K562 (cell line): ENCODE data around the gene SNAI1. TPM values are rescaled to one million over a fixed set of nuclear protein-coding genes. Genes with fewer than 3 reads are reported as not detected.

Experiments used
- ATAC-seq: fragments of 200-7000 bp; cut with Tn5 transposase; 3 replicates; pipeline ENCODE4 v1.9.1; 2020; ENCODE audit warnings: moderate library complexity
- BruUV-seq: library from RNA; stranded (reverse); fragments of 400-500 nt; replicated peaks from 2 replicates; lab custom pipeline; 2021; lab: Mats Ljungman, UMichigan
- CTCF ChIA-PET: fragments of 300-600 bp; formaldehyde crosslinking; extraction: SDS; loops from one replicate; lab custom pipeline; 2021; ENCODE audit warnings: low intra/inter-chr PET ratio; lab: Yijun Ruan, JAX
- POLR2A ChIA-PET: fragments of 300-600, 350-650 bp; sonication (Branson Sonifier 250); formaldehyde crosslinking; extraction: SDS; loops from one replicate; lab custom pipeline; 2021; ENCODE audit warnings: antibody characterized with exemption, inconsistent platforms; lab: Yijun Ruan, JAX
- DNase-seq, 4 experiments: peaks; one replicate each; pipeline versions ENCODE4 v3.0.0 to v3.0.0-alpha.2; 2011 to 2018; ENCODE audit warnings: low spot score in 3 of 4, mixed read lengths in 3 of 4; ENCODE audit errors: extremely low read depth in 1 of 4
- FAIRE-seq: peaks from 2 replicates; lab custom pipeline; 2011; peaks lifted over from hg19 to GRCh38; lab: Jason Lieb, UNC
- H2AFZ ChIP-seq: 2 replicates; pipeline ENCODE4 v1.6.0; 2011; ENCODE audit warnings: low read depth, low read length, control low read depth, inconsistent platforms
- H3K27ac ChIP-seq: fragments of 200-600 bp; 3 replicates; pipeline ENCODE4 v1.8.0; 2011; ENCODE audit warnings: low read depth, mild to moderate bottlenecking, control low read depth, inconsistent platforms, low read length, moderate library complexity, mixed read lengths; ENCODE audit errors: extremely low read depth
- H3K27me3 ChIP-seq, 2 experiments: fragments of 300-600 bp in 1 of 2; 2 replicates in 1 of 2; 3 replicates in 1 of 2; pipeline versions ENCODE4 v1.6.0 to v1.8.0; 2011; ENCODE audit warnings: inconsistent platforms in 2 of 2, low read length in 2 of 2, mild to moderate bottlenecking in 1 of 2, mixed read lengths in 1 of 2, moderate library complexity in 1 of 2; ENCODE audit not compliant: control insufficient read depth in 2 of 2, insufficient read depth in 2 of 2
- H3K36me3 ChIP-seq: fragments of 300-600 bp; 3 replicates; pipeline ENCODE4 v1.8.0; 2011; ENCODE audit warnings: mild to moderate bottlenecking, low read length, inconsistent platforms; ENCODE audit not compliant: control insufficient read depth, insufficient read depth
- H3K4me1 ChIP-seq, 2 experiments: fragments of 200-600 bp in 1 of 2; replicated peaks in 1 of 2; 2 replicates in 1 of 2; 3 replicates in 1 of 2; pipeline versions ENCODE4 v1.5.1 to v1.8.0; 2011; ENCODE audit warnings: inconsistent platforms in 2 of 2, low read length in 2 of 2, mild to moderate bottlenecking in 1 of 2, mixed read lengths in 1 of 2, moderate library complexity in 1 of 2; ENCODE audit not compliant: control insufficient read depth in 2 of 2, insufficient read depth in 2 of 2
- H3K4me2 ChIP-seq: 2 replicates; pipeline ENCODE4 v1.6.1; 2011; ENCODE audit warnings: low read length, control low read depth, inconsistent platforms, mixed read lengths; ENCODE audit not compliant: insufficient read depth
- H3K4me3 ChIP-seq: fragments of 200-600 bp; sonication (generic), shearing (Covaris generic); 2 replicates; pipeline ENCODE4 v1.5.1; 2016; ENCODE audit warnings: control low read depth, inconsistent platforms
- H3K79me2 ChIP-seq: fragments of 200-600 bp; 3 replicates; pipeline ENCODE4 v1.8.0; 2011; ENCODE audit warnings: low read length, inconsistent platforms; ENCODE audit not compliant: control insufficient read depth, insufficient read depth
- H3K9ac ChIP-seq, 2 experiments: 2 replicates each; pipeline versions ENCODE4 v1.6.0 to v1.6.1; 2011; ENCODE audit warnings: low read depth in 2 of 2, low read length in 2 of 2, control low read depth in 1 of 2, inconsistent platforms in 1 of 2, mild to moderate bottlenecking in 1 of 2, mixed read lengths in 1 of 2; ENCODE audit not compliant: insufficient read depth in 1 of 2
- H3K9me1 ChIP-seq: one replicate; pipeline ENCODE4 v1.6.0; 2011; ENCODE audit warnings: inconsistent platforms, mild to moderate bottlenecking, low read length, moderate library complexity; ENCODE audit not compliant: control insufficient read depth, insufficient read depth
- H3K9me3 ChIP-seq: replicated peaks from 2 replicates; pipeline ENCODE4 v1.5.1; 2011; ENCODE audit warnings: low read depth, low read length, inconsistent platforms; ENCODE audit not compliant: control insufficient read depth, insufficient read depth
- H4K20me1 ChIP-seq: replicated peaks from 2 replicates; pipeline ENCODE4 v1.6.1; 2011; ENCODE audit warnings: low read length, inconsistent platforms, mixed read lengths; ENCODE audit not compliant: control insufficient read depth, insufficient read depth
- KDM5B ChIP-seq: fragments of 200-600 bp; sonication (generic); IDR thresholded peaks from 2 replicates; pipeline ENCODE4 v1.6.1; 2012; ENCODE audit warnings: low read depth, mild to moderate bottlenecking, moderate library complexity, low read length, control low read depth, inconsistent platforms; ENCODE audit not compliant: insufficient replicate concordance
- LARP7 ChIP-seq: fragments of 450-650 bp; IDR thresholded peaks from 2 replicates; pipeline ENCODE4 v1.6.1; 2016
- NKRF ChIP-seq: fragments of 450-650 bp; IDR thresholded peaks from 2 replicates; pipeline ENCODE4 v1.6.1; 2016; ENCODE audit warnings: borderline replicate concordance
- NR2C2 ChIP-seq, 2 experiments: fragments of 200-800 bp in 1 of 2; sonication (Bioruptor generic) in 1 of 2; sonication (generic) in 1 of 2; formaldehyde crosslinking in 1 of 2; IDR thresholded peaks; 2 replicates each; pipeline versions ENCODE4 v1.6.1 to v1.8.0; 2016 to 2022; ENCODE audit warnings: mild to moderate bottlenecking in 1 of 2, missing compliant biosample characterization in 1 of 2, missing genetic modification characterization in 1 of 2, missing genetic modification reagents in 1 of 2
- NR4A1 ChIP-seq, 2 experiments: fragments of 250-450 bp in 1 of 2; fragments of 450-650 bp in 1 of 2; sonication (Bioruptor Pico) in 1 of 2; IDR thresholded peaks; 2 replicates each; pipeline versions ENCODE4 v1.4.0 to v1.6.1; 2016 to 2020; ENCODE audit warnings: mild to moderate bottlenecking in 2 of 2, missing compliant biosample characterization in 1 of 2, missing genetic modification characterization in 1 of 2, moderate library complexity in 1 of 2
- NRF1 ChIP-seq, 2 experiments: fragments of 450-650 bp; IDR thresholded peaks in 1 of 2; conservative IDR thresholded peaks in 1 of 2; 2 replicates each; pipeline ENCODE4 v1.6.1; 2014; ENCODE audit warnings: mild to moderate bottlenecking in 2 of 2
- POLR2B ChIP-seq: fragments of 450-650 bp; IDR thresholded peaks from 2 replicates; pipeline ENCODE4 v1.6.1; 2018; ENCODE audit warnings: low read depth; ENCODE audit not compliant: partially characterized antibody
- RAD21 ChIP-seq, 2 experiments: fragments of 250-450 bp in 1 of 2; fragments of 450-650 bp in 1 of 2; sonication (Bioruptor Pico) in 1 of 2; formaldehyde crosslinking in 1 of 2; IDR thresholded peaks in 1 of 2; conservative IDR thresholded peaks in 1 of 2; 2 replicates each; pipeline versions ENCODE4 v1.4.0 to v1.8.0; 2020 to 2022; ENCODE audit warnings: mild to moderate bottlenecking in 2 of 2, moderate library complexity in 1 of 2
- RAD51 ChIP-seq: fragments of 450-650 bp; IDR thresholded peaks from 2 replicates; pipeline ENCODE4 v1.7.1; 2016; ENCODE audit warnings: low read depth, mild to moderate bottlenecking, borderline replicate concordance
- USF2 ChIP-seq: sonication (generic); formaldehyde crosslinking; IDR thresholded peaks from 2 replicates; pipeline ENCODE4 v1.5.0; 2020; ENCODE audit warnings: missing genetic modification reagents
- ZNF830 ChIP-seq: fragments of 250-450 bp; sonication (Bioruptor Pico); IDR thresholded peaks from 2 replicates; pipeline ENCODE4 v1.5.0; 2021; ENCODE audit warnings: mild to moderate bottlenecking
- ZSCAN29 ChIP-seq: fragments of 450-650 bp; IDR thresholded peaks from 2 replicates; pipeline ENCODE4 v1.6.1; 2017
- WGBS: fragments of 100-300 bp; shearing (Covaris generic); methylation state at CpG from one replicate; pipeline ENCODE4 v1.1.6; 2016; ENCODE audit warnings: low coverage, mixed read lengths; ENCODE audit not compliant: insufficient coverage; ENCODE audit errors: missing lambda C conversion rate; 5-methylcytosine and 5-hydroxymethylcytosine counted together
- in situ Hi-C: fragments of 300-500 bp; cut with MboI; formaldehyde crosslinking; loops from 4 replicates; pipeline ENCODE4 v1.15.0; 2018; ENCODE audit warnings: inconsistent platforms, mixed read lengths
- intact Hi-C: fragments of 100-400 bp; cut with micrococcal nuclease; formaldehyde crosslinking; loops from 2 replicates; pipeline ENCODE4 v1.14.2; 2022
- polyA plus RNA-seq, 8 experiments: library from polyadenylated mRNA; depleted of rRNA in 4 of 8; stranded (reverse) in 5 of 8; unstranded in 3 of 8; fragments of >200 nt; fragmentation: Nextera tagmentation in 2 of 8; fragmentation: Illumina TruSeq in 1 of 8; extraction: Ambion mirVana in 2 of 8; extraction: Trizol in 1 of 8; gene quantifications; 2 replicates each; pipeline versions ENCODE4 v1.2.1 to v1.2.3, GENCODE V29; 2011 to 2014; ENCODE audit warnings: inconsistent platforms in 1 of 8, missing spikeins in 1 of 8
- total RNA-seq, 7 experiments: library from RNA; depleted of rRNA in 6 of 7; stranded (reverse); fragments of >200 nt in 6 of 7; fragmentation: Illumina TruSeq in 2 of 7; extraction: Trizol in 2 of 7; gene quantifications; 2 replicates each; pipeline versions ENCODE4 v1.2.1 to v1.2.3, GENCODE V29; 2011 to 2021; ENCODE audit warnings: low replicate concordance in 1 of 7

The SNAI1 gene
- total and polyA plus RNA-seq, 9 of the 15 experiments (the other 6 are each of a cell fraction or from before 2014, with no cell fraction given): 0.32 to 11.6 (median 2.0) TPM

- intact Hi-C loops: no loop called here
- TF ChIP-seq KDM5B (no peak), NR4A1 (CRISPR knock-in tag; IDR thresholded peaks at IDR 0.05) (no peak), NR4A1 (tag; IDR thresholded peaks at IDR 0.05) (no peak), RAD51 (peak; percentile 32; the same call in 1 of the 2 replicates), ZNF830 (CRISPR knock-in tag) (no peak), POLR2B (no peak), RAD21 (CRISPR knock-in tag; conservative IDR thresholded peaks at IDR 0.05 in 1 of 2, IDR thresholded peaks at IDR 0.05 in 1 of 2) (no peak), LARP7 (no peak), NR2C2 (CRISPR knock-in tag; IDR thresholded peaks at IDR 0.05) (no peak), NR2C2 (tag; IDR thresholded peaks at IDR 0.05) (no peak), NRF1 (conservative IDR thresholded peaks at IDR 0.05 in 1 of 2, IDR thresholded peaks at IDR 0.05 in 1 of 2) (no peak), ZSCAN29 (no peak), USF2 (CRISPR knock-in tag) (peak; percentile 72), NKRF (no peak)
These were observed 44.3 kb upstream of the SNAI1 start for GRCh38 chr20:49938173-49939163.

More at GRCh38 chr20:49938173-49939163, 44.3 kb upstream of the SNAI1 start:
- H3K36me3 ChIP-seq: peaks cover 47% of the 10 kb centered on the region
- WGBS: 68% methylated on average over 12 of the region's 12 CpGs
- peaks cover 22 to 30% of the 10 kb centered on the region in 2 experiments for H3K4me1 ChIP-seq
- peak; percentile 29 for FAIRE-seq
- in situ Hi-C loops: no loop called here
- peak overlapping the region; percentile 74 to 91; a peak in 2 of 4 replicates for H3K9ac ChIP-seq
- peak overlapping the region; percentile 95; the same call in 1 of the 2 replicates for H3K4me2 ChIP-seq
- CTCF ChIA-PET: no interaction called here
- peaks cover 72% of the 10 kb centered on the region for H3K79me2 ChIP-seq
- no peak for DNase-seq
- H3K9me3 ChIP-seq: no peaks in the 10 kb centered on the region
- peaks cover 5% of the 10 kb centered on the region for H3K9me1 ChIP-seq
- no peak for ATAC-seq
- peak overlapping the region; percentile 95; the same call in 1 of the 2 replicates for H3K4me3 ChIP-seq
- no peak overlapping the region for H2AFZ ChIP-seq
- no peaks in the 10 kb centered on the region for H3K27me3 ChIP-seq
- no peak overlapping the region; the same call in 1 of the 3 replicates for H3K27ac ChIP-seq
- POLR2A ChIA-PET: interaction anchor here (0.5 to 4.5 kb wide), 8 partner anchors 7 to 241 kb away, joined by 3 to 30 read pairs (median 3); no protein-coding TSS in a partner anchor
- BruUV-seq: no TSS peak
- H4K20me1 ChIP-seq: peaks cover 25% of the 10 kb centered on the region; the same call in 1 of the 2 replicates
